Fibroblast of upper back skin (primary cell): Measurements from ENCODE around the gene FNDC4.
"Not testable (repeated sequence)": the region's sequence is repeated elsewhere in the genome, so short reads cannot be mapped to it uniquely, and the experiment has no call there.

Source experiments
- DNase-seq: peaks from one replicate; pipeline ENCODE4 v3.0.0-alpha.2; 2013

FNDC4 gene, protein sequence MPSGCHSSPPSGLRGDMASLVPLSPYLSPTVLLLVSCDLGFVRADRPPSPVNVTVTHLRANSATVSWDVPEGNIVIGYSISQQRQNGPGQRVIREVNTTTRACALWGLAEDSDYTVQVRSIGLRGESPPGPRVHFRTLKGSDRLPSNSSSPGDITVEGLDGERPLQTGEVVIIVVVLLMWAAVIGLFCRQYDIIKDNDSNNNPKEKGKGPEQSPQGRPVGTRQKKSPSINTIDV

DNA sequence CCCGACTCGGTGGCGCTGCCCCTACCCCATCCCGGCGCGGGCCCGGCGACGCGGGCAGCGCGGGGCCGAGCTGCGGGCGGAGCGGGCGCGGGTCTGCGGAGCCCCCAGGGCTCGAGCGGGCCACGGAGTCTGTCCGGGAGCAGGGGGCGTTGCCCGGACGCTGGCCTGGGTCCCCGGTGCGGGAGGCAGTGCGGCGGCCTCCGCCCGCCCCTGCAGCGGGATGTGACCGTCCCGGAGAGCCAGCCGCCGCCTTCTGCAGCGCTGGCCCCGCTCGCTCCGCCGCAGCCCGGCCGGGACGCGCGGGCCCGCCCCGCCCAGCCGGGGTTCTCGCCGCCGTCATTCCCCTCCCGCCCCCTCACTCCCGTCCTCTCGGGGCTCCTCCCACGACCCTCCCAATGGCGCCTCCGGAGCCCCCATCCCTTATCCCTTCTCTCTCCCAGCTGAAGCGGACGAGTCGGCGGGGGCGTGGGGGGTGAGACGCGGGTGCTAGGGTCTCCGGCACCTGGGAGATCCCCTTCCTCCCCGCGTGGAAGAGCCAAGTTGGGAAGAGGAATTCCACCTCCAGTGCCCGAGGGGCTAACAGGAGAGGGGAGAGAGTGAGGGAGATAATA lies at the start of gene FNDC4:
Gene FNDC4, minus strand, starts transcription at position 257 of the 611 bp plus-strand sequence. CDS start 521 bp downstream, outside the sequence.
- peak; percentile 5 for DNase-seq

DNA sequence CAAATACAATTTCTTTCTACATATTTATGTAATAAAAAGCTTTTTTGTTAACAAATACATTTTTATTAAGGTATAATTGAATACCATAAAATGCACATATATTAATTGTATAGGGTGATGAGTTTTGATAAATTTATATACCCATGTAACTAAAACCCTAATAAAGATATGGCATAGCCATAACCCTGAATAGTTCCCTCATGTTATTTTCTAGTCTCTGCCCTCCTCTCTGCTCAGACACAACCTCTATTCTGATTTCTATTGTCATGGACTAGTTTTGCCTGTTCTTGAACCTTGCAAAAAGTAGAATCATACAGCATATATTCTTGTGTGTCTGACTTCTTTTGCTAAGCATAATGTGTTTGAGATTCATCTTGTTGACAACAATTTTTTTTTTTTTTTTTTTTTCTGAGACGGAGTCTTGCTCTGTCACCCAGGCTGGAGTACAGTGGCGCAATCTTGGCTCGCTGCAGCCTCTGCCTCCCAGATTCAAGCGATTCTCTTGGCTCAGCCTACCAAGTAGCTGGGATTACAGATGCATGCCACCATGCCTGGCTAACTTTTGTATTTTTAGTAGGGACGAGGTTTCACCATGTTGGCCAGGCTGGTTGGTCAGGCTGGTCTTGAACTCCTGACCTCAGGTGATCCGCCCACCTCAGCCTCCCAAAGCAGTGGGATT lies 49.3 kb upstream of the FNDC4 start:
- DNase-seq: no peak

DNA sequence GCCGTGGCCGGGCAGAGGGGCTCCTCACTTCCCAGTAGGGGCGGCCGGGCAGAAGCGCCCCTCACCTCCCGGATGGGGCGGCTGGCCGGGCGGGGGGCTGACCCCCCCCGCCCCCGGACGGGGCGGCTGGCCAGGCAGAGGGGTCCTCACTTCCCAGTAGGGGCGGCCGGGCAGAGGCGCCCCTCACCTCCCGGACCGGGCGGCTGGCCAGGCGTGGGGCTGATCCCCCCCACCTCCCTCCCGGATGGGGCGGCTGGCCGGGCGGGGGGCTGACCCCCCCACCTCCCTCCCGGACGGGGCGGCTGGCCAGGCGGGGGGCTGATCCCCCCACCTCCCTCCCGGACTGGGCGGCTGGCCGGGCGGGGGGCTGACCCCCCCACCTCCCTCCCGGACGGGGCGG lies 44.6 kb upstream of the FNDC4 start:
- DNase-seq: not testable (repeated sequence)

DNA sequence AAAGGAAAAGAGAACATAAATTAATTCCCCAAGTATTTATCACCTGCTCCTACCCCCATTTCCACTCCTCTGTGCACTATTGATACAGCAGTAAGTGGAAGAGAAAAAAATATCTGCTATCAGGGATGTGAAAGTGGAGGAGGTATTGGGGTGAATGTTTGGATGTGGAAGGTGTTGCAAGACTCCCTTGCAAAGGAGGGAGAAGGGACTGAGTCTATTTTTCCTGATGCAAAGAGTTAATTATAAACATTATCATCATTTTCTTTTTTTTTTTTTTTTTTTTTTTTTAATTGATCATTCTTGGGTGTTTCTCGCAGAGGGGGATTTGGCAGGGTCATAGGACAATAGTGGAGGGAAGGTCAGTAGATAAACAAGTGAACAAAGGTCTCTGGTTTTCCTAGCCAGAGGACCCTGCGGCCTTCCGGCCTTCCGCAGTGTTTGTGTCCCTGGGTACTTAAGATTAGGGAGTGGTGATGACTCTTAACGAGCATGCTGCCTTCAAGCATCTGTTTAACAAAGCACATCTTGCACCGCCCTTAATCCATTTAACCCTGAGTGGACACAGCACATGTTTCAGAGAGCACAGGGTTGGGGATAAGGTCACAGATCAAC lies 43.9 kb upstream of the FNDC4 start:
- not testable (repeated sequence) for DNase-seq

DNA sequence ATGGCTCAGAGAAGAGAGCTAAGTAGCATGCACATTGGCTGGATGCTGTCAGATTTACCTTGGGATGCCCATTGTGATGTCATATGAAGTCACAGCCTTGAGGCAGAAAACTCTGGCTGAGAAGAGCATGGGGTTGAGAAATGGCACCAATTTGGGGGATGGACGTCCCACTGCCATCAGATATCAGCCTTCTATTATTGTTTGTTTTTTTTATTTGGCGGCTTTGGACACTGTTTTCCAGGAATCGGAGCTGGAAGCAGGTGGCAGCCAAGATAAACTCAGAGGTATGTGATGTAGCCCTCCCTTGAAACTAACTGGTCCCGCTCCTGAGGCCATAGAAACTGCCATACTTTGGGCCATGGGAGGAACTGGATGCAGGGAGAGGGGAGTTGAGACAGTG lies 42.3 kb upstream of the FNDC4 start:
- DNase-seq: no peak

DNA sequence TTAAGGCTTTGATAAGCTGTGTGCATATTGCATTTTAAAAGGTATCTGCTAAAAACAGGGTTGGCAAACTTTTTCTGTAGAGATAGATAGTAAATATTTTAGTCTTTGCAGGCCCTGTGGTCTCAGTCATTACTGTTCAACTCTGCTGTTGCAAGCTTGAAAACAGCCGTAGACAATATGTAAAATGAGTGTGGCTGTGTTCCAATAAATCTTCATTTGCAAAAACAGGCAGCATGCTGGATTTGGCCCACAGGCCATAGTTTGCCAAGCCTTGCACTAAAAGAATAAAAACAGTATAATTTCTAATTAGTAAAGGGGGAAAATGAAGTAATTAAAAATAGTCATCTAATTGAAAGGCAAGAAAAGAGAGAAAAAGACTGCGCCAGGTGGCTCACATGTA lies 37.0 kb upstream of the FNDC4 start:
- no peak for DNase-seq

DNA sequence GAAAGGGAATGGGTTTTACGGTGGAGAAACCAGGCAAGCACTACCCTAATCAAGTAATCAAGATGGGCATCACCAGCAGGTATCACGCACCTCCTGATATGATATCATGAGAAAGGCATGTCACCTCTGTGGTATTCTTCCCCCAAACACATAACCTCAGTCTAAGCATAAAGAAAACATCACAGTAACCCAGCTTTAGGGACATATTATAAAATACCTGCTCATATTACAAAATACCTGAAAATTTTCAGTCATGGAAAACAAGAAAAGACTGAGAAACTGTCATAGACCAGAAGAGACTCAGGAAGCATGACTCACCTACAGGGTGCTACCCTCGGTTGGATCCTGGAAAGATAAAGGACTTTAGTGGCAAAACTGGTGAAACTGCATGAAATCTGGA lies 32.2 kb upstream of the FNDC4 start:
- DNase-seq: no peak

DNA sequence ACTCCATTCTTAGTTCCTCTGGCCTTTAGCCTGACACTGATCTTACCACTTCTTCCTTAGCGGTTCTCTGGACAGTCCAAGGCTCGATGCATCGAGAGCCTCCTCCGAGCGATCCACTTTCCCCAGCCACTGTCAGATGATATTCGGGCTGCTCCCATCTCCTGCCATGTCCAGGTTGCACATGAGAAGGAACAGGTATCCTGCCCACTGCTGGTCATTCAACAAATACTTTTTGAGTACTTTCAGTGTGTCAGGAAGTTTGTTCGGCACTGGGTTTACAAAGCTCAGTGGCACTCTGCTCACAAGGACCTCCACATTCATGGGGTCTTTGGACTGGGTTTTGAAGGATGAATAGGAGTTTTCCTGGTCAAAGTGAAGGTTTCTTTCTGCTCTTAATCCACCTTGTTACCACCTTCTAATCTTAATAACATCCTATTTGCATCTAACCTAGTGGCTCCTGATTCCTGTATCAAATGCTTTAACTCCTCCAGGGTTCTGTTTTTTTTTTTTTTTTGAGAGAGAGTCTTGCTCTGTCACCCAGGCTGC lies 27.5 kb upstream of the FNDC4 start:
- DNase-seq: no peak

DNA sequence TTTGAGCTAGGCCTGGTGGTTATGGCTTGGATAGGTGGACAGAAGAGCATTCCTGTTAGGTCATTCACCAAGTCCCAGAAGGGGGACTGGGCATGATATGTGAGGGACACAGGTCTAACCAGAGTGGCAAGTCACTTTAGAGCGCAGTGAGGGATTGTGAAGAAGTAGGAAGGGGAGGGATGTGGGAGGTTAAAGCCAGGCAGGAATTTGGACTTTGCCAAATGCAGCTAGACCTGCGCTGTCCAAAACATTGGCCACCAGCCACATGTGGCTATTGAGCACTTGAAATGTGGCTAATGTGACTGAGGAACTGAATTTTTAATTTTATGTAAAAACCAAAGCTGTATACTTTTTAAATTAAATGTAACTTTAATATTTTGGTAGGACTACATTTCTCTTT lies 25.3 kb upstream of the FNDC4 start:
- no peak for DNase-seq

DNA sequence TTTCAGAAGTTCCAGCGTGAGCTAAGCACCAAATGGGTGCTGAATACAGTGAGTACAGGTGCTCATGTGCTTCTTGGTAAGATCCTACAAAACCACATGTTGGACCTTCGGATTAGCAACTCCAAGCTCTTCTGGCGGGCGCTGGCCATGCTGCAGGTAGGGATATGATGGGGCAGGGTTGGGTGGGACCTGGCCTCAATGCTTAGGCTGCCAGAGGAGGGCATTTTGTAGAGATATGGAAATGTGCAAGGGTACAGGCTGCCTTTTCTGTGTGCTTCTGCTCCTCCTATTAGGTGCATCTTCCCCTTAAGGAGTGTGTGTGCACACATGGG lies 23.7 kb upstream of the FNDC4 start:
- no peak for DNase-seq

DNA sequence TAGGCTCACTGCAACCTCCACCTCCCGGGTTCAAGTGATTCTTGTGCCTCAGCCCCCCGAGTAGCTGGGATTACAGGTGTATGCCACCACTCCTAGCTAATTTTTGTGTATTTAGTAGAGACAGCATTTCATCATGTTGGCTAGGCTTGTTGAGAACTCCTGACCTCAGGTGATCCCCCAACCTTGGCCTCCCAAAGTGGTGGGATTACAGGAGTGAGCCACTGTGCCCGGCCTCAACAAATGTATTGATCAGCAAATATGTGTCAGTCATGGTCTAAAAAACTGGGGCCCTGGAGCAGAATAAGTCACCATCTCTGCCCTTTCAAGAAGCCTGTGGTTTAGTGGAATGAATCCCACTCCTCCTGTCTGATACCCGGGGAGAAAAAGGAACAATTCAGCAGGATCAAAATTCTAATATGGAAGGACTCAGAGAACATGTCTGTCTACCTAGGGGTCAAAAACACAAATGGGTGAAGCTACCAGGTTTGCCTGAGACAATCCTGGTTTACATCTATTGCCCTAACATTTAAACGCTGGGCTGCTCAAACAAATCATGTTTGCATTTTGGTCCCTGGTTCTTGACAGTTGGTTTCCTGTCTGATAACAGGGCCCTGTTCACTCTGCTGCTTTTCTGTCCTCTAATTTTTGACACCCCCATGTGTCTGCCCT lies 23.2 kb upstream of the FNDC4 start:
- DNase-seq: no peak

DNA sequence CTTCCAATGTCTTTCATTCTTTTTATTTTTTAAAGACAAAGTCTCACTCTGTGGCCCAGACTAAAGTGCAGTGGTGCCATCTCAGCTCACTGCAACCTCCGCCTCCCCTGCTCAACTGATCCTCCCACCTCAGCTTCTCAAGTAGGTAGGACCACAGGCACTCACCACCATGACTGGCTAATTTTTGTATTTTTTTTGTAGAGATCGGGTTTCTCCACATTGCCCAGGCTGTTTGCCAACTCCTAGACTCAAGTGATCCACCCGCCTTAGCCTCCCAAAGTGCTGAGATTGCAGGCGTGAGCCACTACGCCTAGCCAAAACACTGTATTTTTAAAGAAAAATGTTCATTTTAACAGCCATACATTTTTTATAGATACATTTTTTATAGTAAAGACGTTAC lies 14.3 kb upstream of the FNDC4 start:
- peak; percentile 31 for DNase-seq

DNA sequence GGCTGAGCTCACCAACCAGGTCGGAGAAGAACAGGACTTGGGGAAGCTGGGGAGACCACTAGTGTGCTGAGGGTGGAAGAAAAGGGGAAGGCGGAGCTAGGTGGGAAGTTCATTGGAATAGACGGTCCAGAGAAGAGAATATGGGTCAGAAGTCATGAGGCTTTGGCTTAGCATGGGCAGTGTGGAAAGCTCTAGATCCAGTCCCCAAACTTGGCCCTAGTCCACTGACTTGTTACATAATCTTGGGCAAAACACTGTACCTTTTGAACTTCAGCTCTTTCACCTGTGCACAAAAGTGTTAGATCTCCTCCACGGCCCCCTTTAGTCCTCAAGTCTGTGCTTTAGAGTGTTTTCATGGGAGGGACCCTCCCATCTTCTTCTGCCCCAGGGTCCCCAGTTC lies 12.3 kb upstream of the FNDC4 start:
- no peak for DNase-seq

DNA sequence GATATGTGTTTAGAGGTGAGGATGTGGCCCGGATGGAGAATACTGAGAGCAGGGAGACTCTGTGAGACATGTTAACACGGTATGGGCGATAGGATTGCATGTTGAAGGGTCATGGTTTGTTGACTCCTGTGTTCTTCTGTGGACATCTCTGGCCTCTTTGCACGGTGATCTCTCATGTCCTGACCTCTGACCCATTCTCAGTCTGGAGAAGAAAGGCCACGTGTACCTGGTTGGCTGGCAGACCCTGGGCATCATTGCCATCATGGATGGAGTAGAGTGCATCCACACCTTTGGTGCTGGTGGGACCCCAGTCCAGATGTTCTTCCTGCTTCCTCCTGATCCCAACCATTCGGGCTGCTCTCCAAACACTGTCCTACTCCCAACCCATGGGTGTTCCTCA lies 11.6 kb upstream of the FNDC4 start:
- no peak for DNase-seq

DNA sequence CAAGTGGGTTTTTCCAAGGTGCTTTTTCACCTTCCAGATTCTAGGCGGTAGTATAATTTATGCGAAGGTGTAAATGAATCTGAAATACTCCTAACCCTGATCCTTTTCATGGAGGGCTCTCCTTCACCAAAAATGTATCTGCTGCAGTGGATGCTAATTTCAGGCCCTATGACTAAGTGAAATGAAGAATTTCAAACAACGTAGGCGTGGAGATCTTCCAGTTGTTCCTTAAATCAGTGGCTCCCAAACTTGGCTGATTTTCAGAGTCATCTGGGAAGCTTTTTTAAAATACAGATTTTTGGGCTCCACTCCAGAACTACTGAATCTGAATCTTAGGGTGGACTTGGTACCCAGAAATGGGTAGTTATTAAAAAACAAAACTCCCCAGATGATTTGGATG lies 7.1 kb upstream of the FNDC4 start:
- DNase-seq: no peak

DNA sequence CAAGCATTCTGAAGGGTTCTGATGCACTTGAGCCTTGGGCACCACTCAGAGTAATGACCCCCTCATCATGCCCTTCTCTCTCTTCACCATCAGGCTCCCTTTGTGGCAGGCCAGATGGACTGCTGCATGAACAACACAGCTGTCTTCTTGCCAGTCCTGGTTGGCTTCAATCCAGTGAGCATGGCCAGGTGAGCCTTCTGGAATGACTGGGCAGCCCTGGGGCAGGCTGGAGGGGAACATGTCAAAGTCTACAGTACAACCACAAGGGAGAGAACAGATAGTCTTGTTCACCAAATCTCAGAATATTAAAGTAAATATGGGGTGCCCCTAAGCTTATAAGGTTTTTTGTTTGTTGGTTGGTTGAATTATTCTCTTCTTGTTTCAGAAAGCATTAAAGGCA lies 6.0 kb upstream of the FNDC4 start:
- DNase-seq: no peak

DNA sequence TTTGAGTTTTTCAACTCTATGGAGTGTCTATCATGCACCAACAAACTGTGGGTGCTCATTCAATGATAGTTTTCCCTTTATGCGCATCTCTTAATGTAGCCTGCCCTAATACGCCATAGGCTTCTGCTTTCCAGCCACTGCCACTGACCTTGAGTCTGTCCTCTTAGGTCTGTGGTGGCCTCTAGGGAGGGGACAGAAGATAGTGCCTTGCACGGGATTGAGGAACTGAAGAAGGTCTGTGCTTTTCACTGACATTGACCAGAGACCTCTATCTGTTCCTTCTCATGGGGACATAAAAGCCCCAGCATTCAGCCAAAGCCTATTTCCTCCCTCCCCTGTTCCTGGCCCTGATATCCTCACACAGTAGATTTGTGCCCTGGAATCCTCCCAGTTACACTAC lies 4.0 kb upstream of the FNDC4 start:
- DNase-seq: no peak

DNA sequence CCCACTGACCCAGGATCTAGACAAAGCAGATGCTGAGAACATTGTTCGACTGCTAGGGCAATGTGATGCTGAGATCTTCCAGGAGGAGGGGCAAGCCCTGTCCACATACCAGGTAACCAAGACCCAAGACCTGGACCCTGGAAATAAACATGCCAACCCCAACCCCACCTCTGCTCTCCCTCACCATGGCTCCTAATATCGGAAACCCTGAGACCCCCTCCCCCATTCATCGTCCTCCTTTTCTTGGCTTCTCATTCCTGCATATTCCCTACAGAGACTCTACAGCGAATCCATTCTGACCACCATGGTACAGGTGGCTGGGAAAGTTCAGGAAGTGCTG lies 2.3 kb upstream of the FNDC4 start:
- no peak for DNase-seq

DNA sequence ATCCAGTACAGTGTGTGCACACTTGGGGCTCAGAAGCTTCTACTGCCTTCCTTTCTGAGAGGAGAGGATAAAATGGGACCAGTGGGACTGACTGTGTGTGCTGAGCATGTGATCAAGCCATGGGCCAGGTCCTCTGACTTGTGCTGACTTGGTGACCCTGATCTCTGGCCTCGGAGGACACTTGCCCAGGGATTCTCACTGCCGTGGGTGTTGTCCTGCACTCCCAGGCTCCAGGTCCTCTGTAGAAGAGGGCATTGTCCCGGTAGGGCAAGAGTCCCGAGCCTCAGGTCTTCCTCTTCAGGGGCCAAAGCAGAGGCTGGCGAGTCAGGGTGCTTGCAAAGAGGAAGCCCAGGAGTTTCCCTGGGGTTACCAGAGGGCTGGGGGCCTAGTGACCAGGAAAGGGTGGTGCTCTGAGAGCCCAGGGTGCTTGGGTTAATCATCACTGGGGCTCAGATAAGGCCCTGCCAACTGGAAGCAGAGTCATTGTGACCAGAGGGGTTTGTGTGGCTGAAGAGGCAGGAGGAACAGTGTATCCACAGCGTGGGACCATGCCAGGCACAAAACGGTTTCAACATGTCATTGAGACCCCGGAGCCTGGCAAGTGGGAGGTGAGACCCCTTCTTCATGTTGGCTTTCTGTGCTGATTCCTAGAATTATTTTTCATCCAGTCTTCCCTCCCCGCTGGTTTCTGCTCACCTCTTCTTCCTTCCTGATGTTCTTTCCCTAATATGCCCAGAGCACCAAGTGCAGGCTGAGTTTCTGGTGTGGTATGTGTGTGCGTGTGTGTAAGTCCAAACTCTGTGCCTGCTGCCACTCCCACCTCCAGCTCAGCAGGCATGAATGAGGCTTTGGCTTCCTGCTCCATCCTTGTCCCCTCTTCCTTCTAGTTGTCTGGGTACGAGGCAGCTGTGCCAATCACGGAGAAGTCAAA lies 1.6 kb upstream of the FNDC4 start, which contains the start of gene GCKR:
Gene GCKR, plus strand, starts transcription at position 483 of the 931 bp plus-strand sequence. Its CDS starts 66 bp downstream, at position 549.
- DNase-seq: peak; percentile 7

DNA sequence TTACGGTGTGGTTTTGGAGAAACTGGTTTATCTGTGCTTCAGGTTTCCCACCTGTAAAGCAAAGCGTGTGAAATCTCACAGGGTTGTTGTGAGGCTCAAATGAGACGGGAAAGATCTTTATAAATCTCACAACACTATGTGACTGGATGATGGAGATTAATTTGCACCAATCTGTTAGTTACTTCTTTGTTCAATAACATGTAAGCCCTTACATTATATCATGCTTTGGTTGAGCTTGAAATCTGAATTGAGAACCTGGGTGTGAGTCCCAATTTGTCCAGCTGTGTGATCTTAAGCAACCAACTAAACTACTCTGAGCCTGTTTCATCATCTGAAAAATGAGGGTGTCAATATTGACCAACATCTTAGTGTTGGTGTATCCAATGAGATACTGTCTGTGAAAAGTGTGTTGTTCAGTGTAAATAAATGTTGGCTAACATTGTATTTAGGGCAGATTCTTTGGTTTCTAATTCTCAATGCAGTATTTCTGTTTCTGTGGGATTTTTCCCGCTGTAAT lies 898 bp upstream of the FNDC4 start:
- no peak for DNase-seq

DNA sequence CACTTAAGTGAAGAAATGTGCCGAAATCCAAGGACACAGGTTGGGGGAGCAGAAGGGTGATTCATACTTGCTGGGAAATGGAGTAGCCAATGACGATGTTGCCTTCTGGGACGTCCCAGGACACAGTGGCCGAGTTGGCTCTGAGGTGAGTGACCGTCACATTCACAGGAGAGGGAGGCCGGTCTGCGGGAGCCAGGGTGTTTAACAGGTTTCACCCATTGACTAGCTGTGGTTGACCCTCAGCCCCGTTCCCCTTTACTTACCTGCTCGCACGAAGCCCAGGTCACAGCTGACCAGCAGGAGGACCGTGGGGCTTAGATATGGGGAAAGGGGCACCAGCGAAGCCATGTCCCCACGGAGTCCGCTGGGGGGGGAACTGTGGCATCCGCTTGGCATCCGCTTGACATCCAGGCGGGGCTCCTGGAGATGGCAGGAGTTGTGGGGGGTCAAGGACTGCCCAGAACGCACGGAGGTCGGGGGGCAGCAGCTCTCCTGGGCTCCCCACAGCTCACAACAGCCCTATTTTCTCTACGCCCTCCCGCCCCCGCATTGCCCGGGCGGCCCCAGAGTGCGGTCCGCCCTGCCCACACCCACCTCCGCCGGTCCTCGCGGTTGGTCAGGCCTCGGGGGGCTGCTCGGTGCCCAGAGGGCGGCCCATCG lies 586 bp downstream of the FNDC4 start:
- DNase-seq: peak; percentile 27

DNA sequence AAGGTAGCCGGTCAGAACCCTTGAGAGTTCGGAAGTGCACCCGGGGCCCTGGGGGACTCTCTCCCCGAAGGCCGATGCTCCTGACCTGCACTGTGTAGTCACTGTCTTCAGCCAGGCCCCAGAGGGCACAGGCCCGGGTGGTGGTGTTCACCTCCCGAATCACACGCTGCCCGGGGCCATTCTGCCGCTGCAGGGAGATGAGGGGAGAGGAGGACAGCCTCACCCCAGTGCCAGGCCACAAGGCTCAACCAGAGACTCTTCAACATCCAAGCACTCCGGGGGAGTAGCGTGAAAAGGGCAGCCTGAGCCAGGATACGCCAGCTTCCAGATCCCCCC lies 1.1 kb downstream of the FNDC4 start:
- DNase-seq: no peak
